Measurements from ENCODE around the gene HTT-AS. TPM values are rescaled to one million over a fixed set of nuclear protein-coding genes. Genes with fewer than 3 reads are reported as not detected.

HTT-AS gene
- total RNA-seq, 1 donor from 2014 or later, result not detected

GRCh38 chr4:3030566-3031356 is 43.6 kb downstream of the HTT-AS start:
- DNase-seq (ENCODE audit: low read depth), result no peak

- no peak for DNase-seq (ENCODE audit: low read depth)
Measured at GRCh38 chr4:3029464-3029863, 44.9 kb downstream of the HTT-AS start.

- DNase-seq (ENCODE audit: low read depth), result no peak
Measured at GRCh38 chr4:3026540-3026939, 47.8 kb downstream of the HTT-AS start.

GRCh38 chr4:3025881-3026280 is 48.5 kb downstream of the HTT-AS start:
- DNase-seq (ENCODE audit: low read depth), result no peak

GRCh38 chr4:3022651-3023050 is 51.7 kb downstream of the HTT-AS start:
- no peak for DNase-seq (ENCODE audit: low read depth)

GRCh38 chr4:3022112-3022511 is 52.2 kb downstream of the HTT-AS start:
- DNase-seq (ENCODE audit: low read depth), result no peak

GRCh38 chr4:3021627-3022026 is 52.7 kb downstream of the HTT-AS start:
- no peak for DNase-seq (ENCODE audit: low read depth)

GRCh38 chr4:3021127-3021526 is 53.2 kb downstream of the HTT-AS start:
- DNase-seq (ENCODE audit: low read depth), result no peak

- no peak for DNase-seq (ENCODE audit: low read depth)
Measured at GRCh38 chr4:3019145-3019846, 55.0 kb downstream of the HTT-AS start.

GRCh38 chr4:3017504-3017903 is 56.8 kb downstream of the HTT-AS start:
- no peak for DNase-seq (ENCODE audit: low read depth)

GRCh38 chr4:3016961-3017360 is 57.4 kb downstream of the HTT-AS start:
- no peak for DNase-seq (ENCODE audit: low read depth)

- no peak for DNase-seq (ENCODE audit: low read depth)
Measured at GRCh38 chr4:3013839-3014350, 60.4 kb downstream of the HTT-AS start.

Other genes with a start within 250 kb of the HTT-AS start
- gene ADD1, start 230.7 kb downstream of the HTT-AS start, total RNA-seq, result 101 and 207 TPM in 2 replicates
- gene NOP14, start 111.1 kb downstream of the HTT-AS start, total RNA-seq, result 15.5 and 30.5 TPM in 2 replicates
- 4.7 and 5.7 TPM in 2 replicates for gene GRK4, start 111.0 kb downstream of the HTT-AS start, total RNA-seq
- gene HTT, start 143 bp upstream of the HTT-AS start, total RNA-seq, result 91.8 and 102 TPM in 2 replicates
- 0.17 and 0.99 TPM in 2 replicates for gene MSANTD1, start 174.6 kb upstream of the HTT-AS start, total RNA-seq
- 24.7 and 27.4 TPM in 2 replicates for gene RGS12, start 218.5 kb upstream of the HTT-AS start, total RNA-seq